RWPE1 (cell line): Measurements from ENCODE around the gene PDE4C.

Experiments
- CTCF ChIA-PET: fragments of 350-600 bp; sonication (Branson Sonifier 250); formaldehyde crosslinking; extraction: SDS; loops from one replicate; lab custom pipeline; 2021; lab: Yijun Ruan, JAX
- POLR2A ChIA-PET: fragments of 400-600 bp; formaldehyde crosslinking; extraction: SDS; loops from one replicate; lab custom pipeline; 2020; ENCODE audit warnings: antibody characterized with exemption; ENCODE audit not compliant: low non-redundant PET; lab: Yijun Ruan, JAX
- DNase-seq: peaks from one replicate; pipeline ENCODE4 v3.0.0; 2012; ENCODE audit warnings: low spot score
- H3K27ac ChIP-seq: fragments of 450-650 bp; 2 replicates; pipeline ENCODE4 v1.5.1; 2017
- TF ChIP-seq, protein P1 (sequence below): fragments of 450-650 bp; conservative IDR thresholded peaks from 2 replicates; pipeline ENCODE4 v1.5.1; 2017; ENCODE audit warnings: low read depth, mild to moderate bottlenecking

PDE4C gene

DNA sequence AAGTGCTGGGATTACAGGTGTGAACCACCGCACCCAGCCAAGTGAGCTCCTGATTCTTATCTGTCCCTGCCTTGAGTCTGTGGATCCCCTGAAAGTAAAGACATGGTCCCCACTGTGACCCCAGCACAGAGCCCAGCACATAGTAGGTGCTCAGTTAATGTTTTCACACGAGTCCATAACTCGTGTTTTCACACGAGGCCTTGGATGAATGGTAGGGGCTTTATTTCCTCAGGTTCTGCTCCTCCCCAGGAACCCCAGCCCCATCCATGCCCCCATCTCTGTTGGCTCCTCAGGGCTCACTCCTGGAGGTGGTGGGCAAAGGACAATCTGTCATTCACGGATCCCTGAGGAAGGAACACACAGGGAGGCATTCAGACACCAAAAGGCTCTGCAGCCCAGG, 23.6 kb upstream of the PDE4C start:
- no peak overlapping the region for H3K27ac ChIP-seq
- POLR2A ChIA-PET: no interaction called here
- CTCF ChIA-PET: interaction anchor here (1.2 kb wide), 2 partner anchors 42 to 137 kb away, joined by 5 to 8 read pairs; no protein-coding TSS in a partner anchor
- no peak for DNase-seq
- TF ChIP-seq, protein P1, sequence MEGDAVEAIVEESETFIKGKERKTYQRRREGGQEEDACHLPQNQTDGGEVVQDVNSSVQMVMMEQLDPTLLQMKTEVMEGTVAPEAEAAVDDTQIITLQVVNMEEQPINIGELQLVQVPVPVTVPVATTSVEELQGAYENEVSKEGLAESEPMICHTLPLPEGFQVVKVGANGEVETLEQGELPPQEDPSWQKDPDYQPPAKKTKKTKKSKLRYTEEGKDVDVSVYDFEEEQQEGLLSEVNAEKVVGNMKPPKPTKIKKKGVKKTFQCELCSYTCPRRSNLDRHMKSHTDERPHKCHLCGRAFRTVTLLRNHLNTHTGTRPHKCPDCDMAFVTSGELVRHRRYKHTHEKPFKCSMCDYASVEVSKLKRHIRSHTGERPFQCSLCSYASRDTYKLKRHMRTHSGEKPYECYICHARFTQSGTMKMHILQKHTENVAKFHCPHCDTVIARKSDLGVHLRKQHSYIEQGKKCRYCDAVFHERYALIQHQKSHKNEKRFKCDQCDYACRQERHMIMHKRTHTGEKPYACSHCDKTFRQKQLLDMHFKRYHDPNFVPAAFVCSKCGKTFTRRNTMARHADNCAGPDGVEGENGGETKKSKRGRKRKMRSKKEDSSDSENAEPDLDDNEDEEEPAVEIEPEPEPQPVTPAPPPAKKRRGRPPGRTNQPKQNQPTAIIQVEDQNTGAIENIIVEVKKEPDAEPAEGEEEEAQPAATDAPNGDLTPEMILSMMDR: no peak

DNA sequence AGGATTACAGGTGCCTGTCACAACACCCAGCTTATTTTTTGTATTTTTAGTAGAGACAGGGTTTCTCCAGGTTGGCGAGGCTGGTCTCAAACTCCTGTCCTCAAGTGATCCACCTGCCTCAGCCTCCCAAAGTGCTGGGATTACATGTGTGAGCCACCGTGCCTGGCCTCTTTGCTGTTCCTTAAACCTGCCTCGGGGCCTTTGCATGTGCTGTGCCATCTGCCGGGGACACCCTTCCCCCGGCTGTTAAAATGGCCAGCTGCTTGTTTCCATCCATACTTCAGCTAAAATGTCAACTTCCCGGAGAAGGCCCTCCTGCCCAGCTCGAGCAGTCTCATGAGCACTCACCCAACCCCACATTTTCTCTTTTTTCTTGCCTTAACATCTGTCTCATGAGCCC, 19.1 kb upstream of the PDE4C start:
- TF ChIP-seq, protein P1: no peak

DNA sequence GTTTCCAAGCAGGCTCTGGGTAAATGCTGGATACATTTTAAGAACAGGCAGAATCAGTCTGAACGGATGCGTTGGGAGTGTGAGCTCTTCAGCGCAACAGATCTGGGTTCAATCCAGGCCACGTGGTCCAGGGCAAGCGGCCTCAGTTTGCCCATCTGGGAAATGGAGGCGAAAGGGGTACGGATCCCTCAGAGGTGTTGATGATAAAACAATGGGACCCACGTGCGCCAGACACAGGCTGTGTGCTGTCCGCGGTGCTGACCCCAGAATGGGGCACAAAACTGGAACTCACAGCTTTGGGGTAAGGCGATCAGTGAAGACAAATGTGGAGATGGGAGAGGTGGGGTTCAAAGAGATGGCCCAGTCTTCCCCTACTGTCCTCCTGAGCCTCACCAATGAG, 13.1 kb upstream of the PDE4C start:
- ChIA-PET POLR2A (no interaction called here), CTCF (interaction anchor here (0.7 kb wide), 1 partner anchor 12 kb away, joined by 3 read pairs; no protein-coding TSS in a partner anchor)
- TF ChIP-seq, protein P1: no peak

More for the DNA sequence above, 19.1 kb upstream of the PDE4C start:
- CTCF ChIA-PET: no interaction called here
- POLR2A ChIA-PET: no interaction called here
- no peak for DNase-seq
- no peak overlapping the region for H3K27ac ChIP-seq

DNA sequence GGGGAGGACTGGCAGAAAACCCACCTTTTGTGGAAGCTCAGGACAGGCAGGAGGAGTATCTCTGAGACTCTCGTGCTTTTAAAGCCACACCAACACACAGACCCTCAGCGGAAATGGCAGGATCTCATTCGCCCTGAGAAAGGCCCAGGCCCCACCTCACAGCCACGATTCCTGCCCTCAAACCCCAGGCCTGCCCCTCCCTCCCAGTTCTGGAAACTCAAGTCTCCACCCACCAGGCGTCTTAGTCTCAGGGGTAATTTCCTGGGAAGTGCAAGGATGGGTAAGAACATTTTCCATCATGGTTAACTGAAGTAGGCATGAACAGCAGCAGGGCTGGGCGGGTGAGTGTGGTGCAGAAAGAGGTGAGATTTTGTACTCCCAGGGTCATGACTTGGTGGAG, 8.0 kb upstream of the PDE4C start:
- DNase-seq: no peak
- POLR2A ChIA-PET: no interaction called here
- H3K27ac ChIP-seq: no peak overlapping the region
- CTCF ChIA-PET: interaction anchor here (2.3 kb wide), 1 partner anchor 18 kb away, joined by 12 read pairs; no protein-coding TSS in a partner anchor
- TF ChIP-seq, protein P1: no peak

More for the DNA sequence above, 13.1 kb upstream of the PDE4C start:
- DNase-seq: no peak
- H3K27ac ChIP-seq: no peak overlapping the region

DNA sequence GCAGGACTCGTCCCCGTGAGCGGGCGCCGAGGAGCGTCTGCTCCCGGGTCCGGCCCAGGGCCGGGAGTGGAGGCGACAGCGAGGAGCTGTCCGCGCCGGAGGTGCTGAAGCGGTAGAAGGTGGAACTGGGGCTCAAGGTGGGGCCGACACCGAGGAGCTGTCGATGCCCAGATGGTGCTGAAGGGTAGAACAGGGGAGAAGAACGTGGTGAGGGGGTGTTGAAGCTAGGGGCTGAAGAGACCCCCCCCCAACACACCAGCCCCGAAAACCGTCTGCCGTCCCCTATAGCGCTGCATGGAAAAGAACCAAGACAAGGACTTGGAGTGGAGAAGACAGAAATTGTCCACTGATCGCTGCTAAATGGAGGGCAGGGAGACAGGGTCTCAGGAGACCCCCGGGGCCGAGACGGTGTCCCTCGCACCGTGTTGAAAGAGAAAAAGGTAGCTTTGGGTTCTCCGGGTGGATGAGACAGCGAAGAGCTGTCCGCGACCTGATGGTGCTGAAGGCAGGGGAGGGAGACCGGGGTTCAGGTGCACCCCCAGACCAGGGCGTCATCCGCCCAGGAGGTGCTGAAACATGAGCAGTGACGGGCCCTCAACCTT, 7.1 kb upstream of the PDE4C start:
- POLR2A ChIA-PET: no interaction called here
- H3K27ac ChIP-seq: no peak overlapping the region
- TF ChIP-seq, protein P1: no peak
- DNase-seq: peak; percentile 74
- CTCF ChIA-PET: interaction anchor here (0.9 to 2.3 kb wide), 3 partner anchors 9 to 21 kb away, joined by 3 to 12 read pairs (median 3); no protein-coding TSS in a partner anchor

DNA sequence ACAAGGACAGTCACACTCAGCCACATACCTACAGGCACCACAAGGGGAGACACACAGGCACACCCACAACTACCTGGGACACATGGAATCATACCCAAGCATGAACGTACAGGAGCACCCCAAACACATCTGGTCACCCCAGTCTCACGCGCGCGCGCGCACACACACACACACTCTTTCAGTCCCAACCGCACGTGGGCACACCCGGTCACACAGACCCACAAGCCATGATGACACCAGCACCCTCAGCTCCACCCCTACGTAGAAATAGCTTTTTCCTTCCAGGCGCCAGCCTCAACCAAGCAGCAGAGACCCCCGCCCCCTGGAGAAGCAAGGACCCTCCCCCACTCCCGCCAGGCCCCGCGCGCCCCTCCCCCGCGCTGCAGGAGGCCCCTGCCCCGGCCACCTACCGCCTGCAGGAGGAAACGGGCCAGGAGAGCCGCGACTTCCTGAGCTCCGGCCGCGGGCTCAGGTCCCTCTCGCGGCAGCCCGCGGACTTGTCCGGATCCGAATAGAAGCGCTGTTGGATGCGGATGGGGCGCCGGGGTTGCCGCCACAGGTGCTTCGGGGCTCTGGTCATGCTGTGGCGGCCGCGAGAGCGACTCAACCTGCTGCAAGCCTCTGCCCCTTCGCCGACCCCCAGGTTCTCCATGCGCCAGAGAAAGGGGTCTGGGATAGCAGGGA, 6.4 kb upstream of the PDE4C start:
- ChIA-PET POLR2A (no interaction called here), CTCF (interaction anchor here (0.6 to 2.3 kb wide), 4 partner anchors 8 to 737 kb away, joined by 3 to 12 read pairs (median 3); no protein-coding TSS in a partner anchor)
- DNase-seq: peak; percentile 33
- TF ChIP-seq, protein P1: no peak
- no peak overlapping the region for H3K27ac ChIP-seq
